Omental fat pad (tissue), 4 donors: ENCODE data around the gene VAT1L. TPM values are rescaled to one million over a fixed set of nuclear protein-coding genes. Genes with fewer than 3 reads are reported as not detected.
A peak's percentile ranks its signal among the peaks of the same experiment; 100 is the strongest.

Experiments used
- ATAC-seq: fragments of 150-250 bp; one replicate; pipeline ENCODE4 v1.9.1; 2016; ENCODE audit warnings: mild to moderate bottlenecking, moderate library complexity; ENCODE audit not compliant: low FRiP score
- DNase-seq: peaks from one replicate; pipeline ENCODE4 v3.0.0-alpha.2; 2019; ENCODE audit warnings: low spot score
- total RNA-seq, 4 donors: library from RNA; depleted of rRNA; stranded (reverse); fragments of >200 nt; gene quantifications; one replicate each; pipeline ENCODE4 v1.1.0, GENCODE V29; 2016
- TF ChIP-seq, protein P1 (sequence below), 3 donors: fragments of 450-650 bp; IDR thresholded peaks; one replicate each; pipeline ENCODE4 v1.5.1; 2016 to 2017; ENCODE audit warnings: antibody characterized with exemption in 3 of 3, mild to moderate bottlenecking in 3 of 3, moderate library complexity in 2 of 3

VAT1L gene
- total RNA-seq, 4 donors from 2014 or later, result 0.50 to 1.3 (median 0.80) TPM

DNA sequence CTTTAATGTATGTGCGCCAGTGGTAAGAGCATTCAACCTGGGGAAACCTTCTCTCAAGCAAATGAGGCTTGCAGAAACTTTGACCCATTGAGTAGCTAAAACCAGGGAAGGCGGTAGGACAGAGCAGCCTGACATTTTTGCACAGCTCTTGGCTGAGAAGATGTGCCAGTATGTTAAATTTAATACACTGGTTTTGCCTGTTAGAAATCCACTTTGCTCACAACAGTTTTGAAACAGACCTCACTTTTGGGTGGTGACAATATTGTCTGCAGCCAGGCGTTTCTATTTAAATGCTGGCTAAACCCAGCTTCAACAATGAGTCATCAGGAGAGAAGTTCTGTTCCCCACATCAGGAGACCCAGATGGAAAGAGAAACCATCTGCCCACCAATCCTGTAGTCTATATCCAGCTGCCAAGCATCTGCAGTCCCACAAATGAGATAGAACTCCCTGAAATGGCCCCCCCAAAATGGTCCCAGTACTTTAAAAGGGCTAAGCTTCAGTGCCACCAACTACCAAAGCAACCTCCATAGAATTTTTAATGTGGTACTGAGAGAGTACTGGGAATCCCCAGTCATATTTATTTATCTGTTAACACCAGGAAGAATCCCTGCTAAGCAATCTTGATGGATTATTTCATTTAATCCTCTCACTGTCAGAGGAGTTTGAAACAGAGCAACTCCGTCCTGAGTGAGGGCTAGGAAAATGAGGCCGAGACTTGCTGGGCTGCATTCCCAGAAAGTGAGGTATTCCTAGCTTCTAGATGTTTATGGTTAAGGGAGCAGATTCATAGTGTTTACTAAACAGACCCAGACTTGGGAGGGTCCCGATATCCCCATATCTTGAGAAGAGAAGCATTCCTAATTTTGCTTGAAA lies 205.0 kb downstream of the VAT1L start:
- TF ChIP-seq, protein P1, sequence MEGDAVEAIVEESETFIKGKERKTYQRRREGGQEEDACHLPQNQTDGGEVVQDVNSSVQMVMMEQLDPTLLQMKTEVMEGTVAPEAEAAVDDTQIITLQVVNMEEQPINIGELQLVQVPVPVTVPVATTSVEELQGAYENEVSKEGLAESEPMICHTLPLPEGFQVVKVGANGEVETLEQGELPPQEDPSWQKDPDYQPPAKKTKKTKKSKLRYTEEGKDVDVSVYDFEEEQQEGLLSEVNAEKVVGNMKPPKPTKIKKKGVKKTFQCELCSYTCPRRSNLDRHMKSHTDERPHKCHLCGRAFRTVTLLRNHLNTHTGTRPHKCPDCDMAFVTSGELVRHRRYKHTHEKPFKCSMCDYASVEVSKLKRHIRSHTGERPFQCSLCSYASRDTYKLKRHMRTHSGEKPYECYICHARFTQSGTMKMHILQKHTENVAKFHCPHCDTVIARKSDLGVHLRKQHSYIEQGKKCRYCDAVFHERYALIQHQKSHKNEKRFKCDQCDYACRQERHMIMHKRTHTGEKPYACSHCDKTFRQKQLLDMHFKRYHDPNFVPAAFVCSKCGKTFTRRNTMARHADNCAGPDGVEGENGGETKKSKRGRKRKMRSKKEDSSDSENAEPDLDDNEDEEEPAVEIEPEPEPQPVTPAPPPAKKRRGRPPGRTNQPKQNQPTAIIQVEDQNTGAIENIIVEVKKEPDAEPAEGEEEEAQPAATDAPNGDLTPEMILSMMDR (IDR thresholded peaks at IDR 0.05), result no peak
- no peak for ATAC-seq
- DNase-seq, result no peak

DNA sequence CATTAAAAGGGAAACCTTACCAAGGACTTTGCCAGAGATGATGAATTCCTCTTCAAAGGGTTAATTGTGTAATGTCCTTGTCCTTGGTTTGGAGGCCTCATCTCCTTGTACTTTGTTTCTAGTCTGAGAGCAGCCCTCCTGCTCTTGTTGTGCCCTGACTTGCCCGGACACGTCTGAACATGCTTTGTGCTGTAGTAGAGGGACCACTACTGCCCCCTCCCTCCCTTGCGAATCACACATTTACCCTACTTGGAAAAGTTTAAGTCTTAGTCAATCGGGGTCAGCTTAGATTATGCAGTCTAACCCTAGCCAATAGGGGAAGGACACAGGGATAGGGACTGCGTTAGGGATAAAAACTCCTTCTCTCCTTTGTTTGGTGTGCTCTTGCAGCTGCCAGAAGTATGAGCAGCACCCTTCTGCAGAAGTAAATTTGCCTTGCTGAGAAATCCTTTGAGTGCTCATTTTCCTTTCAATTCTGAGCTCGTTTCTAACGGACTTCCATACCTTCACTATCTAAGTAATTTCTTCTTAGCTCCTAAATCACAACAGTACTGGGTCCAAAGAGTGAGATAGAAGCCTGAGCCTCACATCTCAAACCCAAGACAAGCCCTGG lies 207.6 kb downstream of the VAT1L start:
- DNase-seq, result no peak
- no peak for ATAC-seq
- TF ChIP-seq, protein P1 (IDR thresholded peaks at IDR 0.05), result no peak

DNA sequence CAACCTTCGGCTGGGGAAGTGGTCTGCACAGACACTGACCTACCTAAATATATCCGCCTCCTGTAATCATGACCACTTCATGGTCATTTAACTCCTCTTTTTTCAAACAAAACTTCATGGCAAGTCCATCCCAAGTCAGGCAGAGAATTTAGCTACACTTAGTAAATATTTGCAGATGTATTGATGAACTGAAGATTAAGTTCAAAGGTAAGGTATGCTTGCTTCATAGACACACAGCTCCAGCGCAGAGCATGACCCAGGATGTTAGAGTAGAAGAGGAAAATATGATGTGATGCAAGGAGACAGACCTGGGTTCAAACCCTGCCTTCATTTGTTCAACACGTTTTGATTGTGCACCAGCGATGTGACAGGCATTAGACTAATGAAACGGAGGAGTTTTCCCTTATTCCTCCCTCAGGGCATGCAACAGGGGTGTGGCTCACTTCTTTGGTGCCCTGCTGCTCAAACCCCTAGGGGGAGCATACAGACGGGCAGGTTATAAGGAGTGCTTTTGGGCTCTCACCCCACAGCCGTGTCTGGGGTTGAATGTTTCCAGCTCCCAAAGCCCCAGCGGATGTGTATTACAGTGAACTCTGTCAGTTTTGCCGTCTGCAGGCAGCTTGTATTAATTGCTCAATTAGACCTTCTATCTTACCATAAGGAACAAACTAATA lies 210.1 kb downstream of the VAT1L start:
- no peak for DNase-seq
- ATAC-seq, result no peak
- TF ChIP-seq, protein P1 (IDR thresholded peaks at IDR 0.05), result no peak

DNA sequence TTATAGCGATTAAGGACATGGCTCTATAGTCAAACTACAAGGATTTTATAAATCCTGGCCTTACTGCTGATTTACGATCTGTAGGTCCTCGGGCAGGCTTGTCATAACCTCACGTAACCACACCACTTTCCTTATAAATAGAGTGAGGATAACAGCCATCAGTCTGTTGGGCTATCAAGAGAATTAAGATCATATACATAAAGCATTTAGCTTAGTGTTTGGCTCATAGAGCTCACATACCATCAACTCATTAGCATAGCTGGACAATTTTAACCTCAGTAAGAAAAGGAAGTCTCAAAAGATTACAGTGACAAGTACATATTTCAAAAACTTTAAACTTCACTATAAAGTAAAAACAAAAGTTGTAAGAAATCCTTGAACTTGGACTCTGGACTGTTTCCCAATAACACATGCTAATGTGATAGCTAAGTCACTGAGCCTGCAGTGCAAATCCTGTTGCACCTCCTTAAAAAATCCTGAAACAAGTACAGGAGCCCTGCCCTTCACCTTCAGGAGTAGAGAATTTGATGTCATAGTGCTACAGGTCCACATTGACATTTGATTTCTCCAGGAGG lies 213.2 kb downstream of the VAT1L start:
- TF ChIP-seq, protein P1 (IDR thresholded peaks at IDR 0.05), result no peak
- ATAC-seq (no peak), DNase-seq (no peak)

DNA sequence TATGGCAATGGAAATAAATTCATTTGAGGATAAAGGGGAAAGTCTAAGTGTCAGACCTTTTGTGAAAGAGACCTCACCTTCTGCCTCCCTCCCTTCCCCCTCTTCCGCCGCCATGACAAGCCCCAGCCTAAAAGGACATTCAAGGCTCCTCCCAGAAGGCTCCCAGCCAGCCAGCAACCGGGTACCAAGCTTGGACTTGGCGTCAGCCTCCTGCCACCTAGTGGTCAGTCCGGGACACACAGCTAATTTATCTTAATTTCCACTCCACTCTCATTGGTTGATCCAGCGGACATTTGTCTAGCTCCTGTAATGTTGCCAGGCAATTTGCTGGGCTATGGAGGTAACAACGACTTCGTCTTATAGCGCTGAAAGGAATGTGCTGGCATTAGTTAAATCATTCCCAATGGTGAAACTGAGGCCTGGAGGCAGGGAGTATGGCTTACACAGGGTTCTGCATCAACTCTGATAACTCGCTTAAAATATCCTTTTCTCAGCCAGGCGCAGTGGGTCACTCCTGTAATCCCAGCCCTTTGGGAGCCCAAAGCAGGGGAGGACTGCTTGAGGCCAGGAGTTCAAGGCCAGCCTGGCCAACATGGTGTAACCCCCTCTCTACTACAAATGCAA lies 214.7 kb downstream of the VAT1L start:
- TF ChIP-seq, protein P1 (IDR thresholded peaks at IDR 0.05), result no peak
- ATAC-seq (peak; percentile 32), DNase-seq (no peak)

DNA sequence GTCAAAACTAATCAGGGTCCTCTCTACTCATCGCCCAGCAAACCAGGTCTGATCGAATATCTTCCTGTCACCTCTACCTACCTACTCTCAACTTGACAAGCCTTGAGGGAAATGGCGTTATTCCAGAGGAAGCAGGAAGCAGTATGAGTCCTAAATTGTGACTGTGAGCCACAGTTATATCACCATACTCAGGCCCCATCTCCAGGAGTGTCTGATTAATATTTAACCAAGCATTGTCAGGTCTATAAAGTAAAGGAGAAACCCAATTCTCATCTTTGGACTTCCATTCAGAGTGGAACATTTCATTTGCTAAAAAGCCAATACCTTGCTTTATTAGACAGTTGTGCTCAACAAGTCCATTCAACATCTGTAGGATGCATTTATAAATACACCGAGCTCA lies 216.2 kb downstream of the VAT1L start:
- DNase-seq, result no peak
- TF ChIP-seq, protein P1 (IDR thresholded peaks at IDR 0.05), result no peak
- ATAC-seq, result no peak
